ENCODE results near the gene AMER2.

Gene AMER2

GRCh38 chr13:25210842-25211569, 38.9 kb upstream of the AMER2 start:
- H3K27ac ChIP-seq: no peak overlapping the region
- TF ChIP-seq, protein P1, sequence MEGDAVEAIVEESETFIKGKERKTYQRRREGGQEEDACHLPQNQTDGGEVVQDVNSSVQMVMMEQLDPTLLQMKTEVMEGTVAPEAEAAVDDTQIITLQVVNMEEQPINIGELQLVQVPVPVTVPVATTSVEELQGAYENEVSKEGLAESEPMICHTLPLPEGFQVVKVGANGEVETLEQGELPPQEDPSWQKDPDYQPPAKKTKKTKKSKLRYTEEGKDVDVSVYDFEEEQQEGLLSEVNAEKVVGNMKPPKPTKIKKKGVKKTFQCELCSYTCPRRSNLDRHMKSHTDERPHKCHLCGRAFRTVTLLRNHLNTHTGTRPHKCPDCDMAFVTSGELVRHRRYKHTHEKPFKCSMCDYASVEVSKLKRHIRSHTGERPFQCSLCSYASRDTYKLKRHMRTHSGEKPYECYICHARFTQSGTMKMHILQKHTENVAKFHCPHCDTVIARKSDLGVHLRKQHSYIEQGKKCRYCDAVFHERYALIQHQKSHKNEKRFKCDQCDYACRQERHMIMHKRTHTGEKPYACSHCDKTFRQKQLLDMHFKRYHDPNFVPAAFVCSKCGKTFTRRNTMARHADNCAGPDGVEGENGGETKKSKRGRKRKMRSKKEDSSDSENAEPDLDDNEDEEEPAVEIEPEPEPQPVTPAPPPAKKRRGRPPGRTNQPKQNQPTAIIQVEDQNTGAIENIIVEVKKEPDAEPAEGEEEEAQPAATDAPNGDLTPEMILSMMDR (IDR thresholded peaks at IDR 0.05): no peak
- TF ChIP-seq ZFX (IDR thresholded peaks at IDR 0.05; ENCODE audit: borderline replicate concordance): no peak

GRCh38 chr13:25207291-25207810, 35.3 kb upstream of the AMER2 start:
- H3K27ac ChIP-seq: no peak overlapping the region
- TF ChIP-seq, protein P1 (IDR thresholded peaks at IDR 0.05): no peak
- TF ChIP-seq ZFX (IDR thresholded peaks at IDR 0.05; ENCODE audit: borderline replicate concordance): no peak

DNA sequence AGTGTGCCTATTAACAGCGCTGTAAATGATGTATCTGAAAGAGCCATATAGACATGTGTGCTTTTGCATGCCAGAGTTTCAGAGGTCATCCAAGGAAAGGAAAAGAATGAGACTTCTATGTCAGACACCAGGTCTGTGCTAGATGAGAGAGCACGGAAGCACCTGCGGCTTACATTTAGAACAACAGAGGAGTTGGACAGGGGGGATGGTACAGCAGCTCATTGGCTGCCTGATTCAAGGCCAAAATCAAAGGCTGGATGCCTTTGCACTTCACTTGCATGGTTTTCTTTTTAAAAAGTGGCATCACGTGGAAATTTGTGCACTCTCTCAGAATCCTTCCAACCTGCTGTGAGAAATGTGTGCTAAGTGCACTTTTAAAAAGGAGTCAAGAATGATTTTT, 32.8 kb upstream of the AMER2 start:
- TF ChIP-seq, protein P1 (IDR thresholded peaks at IDR 0.05): no peak
- no peak for TF ChIP-seq ZFX (IDR thresholded peaks at IDR 0.05; ENCODE audit: borderline replicate concordance)
- H3K27ac ChIP-seq: no peak overlapping the region

GRCh38 chr13:25203127-25203740, 31.1 kb upstream of the AMER2 start:
- H3K27ac ChIP-seq: no peak overlapping the region
- TF ChIP-seq, protein P1 (IDR thresholded peaks at IDR 0.05): no peak
- no peak for TF ChIP-seq ZFX (IDR thresholded peaks at IDR 0.05; ENCODE audit: borderline replicate concordance)

GRCh38 chr13:25200783-25201182, 28.7 kb upstream of the AMER2 start:
- no peak overlapping the region for H3K27ac ChIP-seq
- TF ChIP-seq, protein P1 (IDR thresholded peaks at IDR 0.05): no peak

GRCh38 chr13:25198647-25199046, 26.6 kb upstream of the AMER2 start:
- no peak for TF ChIP-seq ZFX (IDR thresholded peaks at IDR 0.05; ENCODE audit: borderline replicate concordance)
- TF ChIP-seq, protein P1 (IDR thresholded peaks at IDR 0.05): no peak
- H3K27ac ChIP-seq: no peak overlapping the region

GRCh38 chr13:25196971-25197370, 24.9 kb upstream of the AMER2 start:
- no peak overlapping the region for H3K27ac ChIP-seq
- no peak for TF ChIP-seq ZFX (IDR thresholded peaks at IDR 0.05; ENCODE audit: borderline replicate concordance)
- TF ChIP-seq, protein P1 (IDR thresholded peaks at IDR 0.05): no peak
